Loucy (cell line): ENCODE results near the gene ACP4.

ENCODE experiments used
- CTCF ChIP-seq: fragments of 200-600 bp; sonication (generic); conservative IDR thresholded peaks from 2 replicates; pipeline ENCODE4 v1.5.1; 2014; ENCODE audit warnings: mild to moderate bottlenecking, antibody characterized with exemption, low read length
- EZH2phosphoT487 ChIP-seq: fragments of 200-600 bp; IDR thresholded peaks from 2 replicates; pipeline ENCODE4 v1.6.1; 2018; ENCODE audit warnings: antibody characterized with exemption, mild to moderate bottlenecking, moderate library complexity, borderline replicate concordance

- TF ChIP-seq CTCF = no peak
- TF ChIP-seq EZH2phosphoT487 = no peak
Measured at GRCh38 chr19:50815439-50815838, 25.2 kb downstream of the ACP4 start.
